Measurements from ENCODE around the gene ATP2C1. TPM values are rescaled to one million over a fixed set of nuclear protein-coding genes. Genes with fewer than 3 reads are reported as not detected.

Gene ATP2C1
- total RNA-seq, 4 donors from 2014 or later: 25.1 to 41.7 (median 26.4) TPM

DNA sequence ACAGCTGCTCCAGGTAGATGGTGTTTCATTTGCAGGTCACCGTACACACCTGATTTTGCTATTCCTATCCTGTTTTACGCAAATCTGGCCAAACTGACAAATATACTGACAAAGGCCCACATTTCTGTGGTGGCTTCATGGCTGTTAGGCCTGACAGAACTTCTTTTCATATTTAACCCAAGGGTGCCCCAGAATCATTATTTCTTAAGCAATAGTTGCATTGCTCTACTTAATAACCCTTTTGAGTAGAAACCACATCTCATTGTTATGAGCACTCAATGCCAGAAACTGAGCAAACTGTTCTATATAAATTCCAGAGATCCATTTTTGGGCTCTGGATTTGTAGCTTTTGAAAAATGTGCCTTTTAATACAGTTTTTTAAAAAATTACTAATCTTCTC, 113.4 kb downstream of the ATP2C1 start:
- TF ChIP-seq, protein P1, sequence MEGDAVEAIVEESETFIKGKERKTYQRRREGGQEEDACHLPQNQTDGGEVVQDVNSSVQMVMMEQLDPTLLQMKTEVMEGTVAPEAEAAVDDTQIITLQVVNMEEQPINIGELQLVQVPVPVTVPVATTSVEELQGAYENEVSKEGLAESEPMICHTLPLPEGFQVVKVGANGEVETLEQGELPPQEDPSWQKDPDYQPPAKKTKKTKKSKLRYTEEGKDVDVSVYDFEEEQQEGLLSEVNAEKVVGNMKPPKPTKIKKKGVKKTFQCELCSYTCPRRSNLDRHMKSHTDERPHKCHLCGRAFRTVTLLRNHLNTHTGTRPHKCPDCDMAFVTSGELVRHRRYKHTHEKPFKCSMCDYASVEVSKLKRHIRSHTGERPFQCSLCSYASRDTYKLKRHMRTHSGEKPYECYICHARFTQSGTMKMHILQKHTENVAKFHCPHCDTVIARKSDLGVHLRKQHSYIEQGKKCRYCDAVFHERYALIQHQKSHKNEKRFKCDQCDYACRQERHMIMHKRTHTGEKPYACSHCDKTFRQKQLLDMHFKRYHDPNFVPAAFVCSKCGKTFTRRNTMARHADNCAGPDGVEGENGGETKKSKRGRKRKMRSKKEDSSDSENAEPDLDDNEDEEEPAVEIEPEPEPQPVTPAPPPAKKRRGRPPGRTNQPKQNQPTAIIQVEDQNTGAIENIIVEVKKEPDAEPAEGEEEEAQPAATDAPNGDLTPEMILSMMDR (IDR thresholded peaks at IDR 0.05 in 4 of 5, conservative IDR thresholded peaks at IDR 0.05 in 1 of 5): no peak
- no peak for TF ChIP-seq POLR2A (IDR thresholded peaks at IDR 0.05)
- DNase-seq (no peak), ATAC-seq (no peak)
- H3K4me1 ChIP-seq: peaks cover 0 to 1% of the 10 kb centered on the region in 2 donors
- intact Hi-C loops (cut with DNase I; ENCODE audit: low total_unique reads) (no loop called here), in situ Hi-C loops (cut with MboI; ENCODE audit: low sequenced_read_pairs in 4 of 4) (no loop called here)
- H3K27ac ChIP-seq: no peak overlapping the region
- H3K4me3 ChIP-seq: no peak overlapping the region
- no peaks in the 10 kb centered on the region for H3K27me3 ChIP-seq
- H3K9me3 ChIP-seq: no peaks in the 10 kb centered on the region
- H3K36me3 ChIP-seq: peaks cover 0 to 12% of the 10 kb centered on the region in 2 donors

DNA sequence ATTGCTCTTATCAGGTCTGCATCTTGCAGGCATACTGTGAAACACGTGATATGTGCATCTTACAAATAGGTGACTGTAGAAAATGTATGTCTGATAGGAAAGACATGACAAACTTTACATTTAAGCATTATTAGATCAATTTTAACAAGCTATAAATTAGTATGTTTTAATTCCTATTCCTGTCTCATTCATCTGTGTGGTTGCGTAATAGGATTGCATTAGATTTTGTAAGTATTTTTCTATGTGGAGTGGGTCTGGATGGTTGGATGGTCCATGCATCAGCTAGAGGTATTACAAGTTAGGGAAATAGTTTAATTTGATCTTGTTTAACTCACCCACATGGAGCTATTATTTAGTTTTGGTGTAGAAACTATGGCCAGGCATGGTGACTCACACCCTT, 113.9 kb downstream of the ATP2C1 start:
- peaks cover 0 to 4% of the 10 kb centered on the region in 2 donors for H3K4me1 ChIP-seq
- intact Hi-C loops (cut with DNase I; ENCODE audit: low total_unique reads) (no loop called here), in situ Hi-C loops (cut with MboI; ENCODE audit: low sequenced_read_pairs in 4 of 4) (no loop called here)
- H3K9me3 ChIP-seq: no peaks in the 10 kb centered on the region
- DNase-seq (no peak), ATAC-seq (no peak)
- no peaks in the 10 kb centered on the region for H3K27me3 ChIP-seq
- peaks cover 0 to 12% of the 10 kb centered on the region in 2 donors for H3K36me3 ChIP-seq
- no peak overlapping the region for H3K27ac ChIP-seq
- no peak overlapping the region for H3K4me3 ChIP-seq
- TF ChIP-seq POLR2A (IDR thresholded peaks at IDR 0.05): no peak
- TF ChIP-seq, protein P1 (IDR thresholded peaks at IDR 0.05 in 4 of 5, conservative IDR thresholded peaks at IDR 0.05 in 1 of 5): no peak

DNA sequence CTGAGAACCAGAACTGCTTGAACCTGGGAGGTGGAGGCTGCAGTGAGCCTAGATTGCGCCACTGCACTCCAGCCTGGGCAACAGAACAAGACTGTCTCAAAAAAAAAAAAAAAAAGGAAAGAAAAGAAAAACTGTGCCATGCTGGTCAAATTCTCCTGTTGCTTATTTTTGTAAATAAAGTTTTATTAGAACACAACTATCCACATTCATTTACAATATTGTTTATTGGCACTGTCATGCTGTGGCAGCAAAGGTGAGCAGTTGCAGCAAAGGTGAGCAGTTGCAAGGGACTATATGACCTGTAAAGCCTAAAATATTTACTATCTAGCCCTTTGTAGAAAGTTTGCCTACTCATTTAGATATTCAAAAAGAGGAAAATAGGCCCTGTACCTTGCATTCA, 114.4 kb downstream of the ATP2C1 start:
- intact Hi-C loops (cut with DNase I; ENCODE audit: low total_unique reads) (no loop called here), in situ Hi-C loops (cut with MboI; ENCODE audit: low sequenced_read_pairs in 4 of 4) (no loop called here)
- Histone ChIP-seq H3K36me3 (peaks cover 0 to 13% of the 10 kb centered on the region in 2 donors), H3K27ac (no peak overlapping the region), H3K9me3 (no peaks in the 10 kb centered on the region), H3K4me1 (peaks cover 0 to 10% of the 10 kb centered on the region in 2 donors), H3K4me3 (no peak overlapping the region), H3K27me3 (no peaks in the 10 kb centered on the region)
- DNase-seq: no peak
- no peak for ATAC-seq
- TF ChIP-seq POLR2A (IDR thresholded peaks at IDR 0.05): no peak
- TF ChIP-seq, protein P1 (IDR thresholded peaks at IDR 0.05 in 4 of 5, conservative IDR thresholded peaks at IDR 0.05 in 1 of 5): no peak

DNA sequence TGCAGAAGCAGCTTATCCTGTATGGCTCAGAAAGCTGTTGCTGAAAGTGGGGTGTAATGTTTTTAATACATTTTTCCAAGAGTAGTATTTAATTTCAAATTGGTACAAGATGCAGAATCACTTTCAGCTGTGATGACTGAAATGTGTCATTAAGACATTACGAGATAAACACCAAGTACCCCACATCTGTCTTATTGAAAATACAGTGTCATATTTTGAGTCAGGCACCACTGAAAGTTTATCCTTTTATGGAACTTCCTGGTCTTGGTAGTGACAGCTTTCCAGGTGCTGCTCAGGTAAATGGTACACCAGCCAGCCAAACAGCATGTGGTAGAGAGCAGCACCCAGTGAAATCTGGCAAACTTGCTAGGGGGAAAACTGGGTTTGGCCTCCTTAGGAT, 115.8 kb downstream of the ATP2C1 start:
- TF ChIP-seq, protein P1 (IDR thresholded peaks at IDR 0.05 in 4 of 5, conservative IDR thresholded peaks at IDR 0.05 in 1 of 5): no peak
- no peak for TF ChIP-seq POLR2A (IDR thresholded peaks at IDR 0.05)
- H3K27ac ChIP-seq: no peak overlapping the region
- in situ Hi-C loops (cut with MboI; ENCODE audit: low sequenced_read_pairs in 4 of 4): no loop called here
- ATAC-seq: no peak
- no peaks in the 10 kb centered on the region for H3K27me3 ChIP-seq
- H3K9me3 ChIP-seq: no peaks in the 10 kb centered on the region
- intact Hi-C loops (cut with DNase I; ENCODE audit: low total_unique reads): no loop called here
- no peak for DNase-seq
- peaks cover 0 to 23% of the 10 kb centered on the region in 2 donors for H3K36me3 ChIP-seq
- no peak overlapping the region for H3K4me3 ChIP-seq
- peaks cover 0 to 12% of the 10 kb centered on the region in 2 donors for H3K4me1 ChIP-seq

DNA sequence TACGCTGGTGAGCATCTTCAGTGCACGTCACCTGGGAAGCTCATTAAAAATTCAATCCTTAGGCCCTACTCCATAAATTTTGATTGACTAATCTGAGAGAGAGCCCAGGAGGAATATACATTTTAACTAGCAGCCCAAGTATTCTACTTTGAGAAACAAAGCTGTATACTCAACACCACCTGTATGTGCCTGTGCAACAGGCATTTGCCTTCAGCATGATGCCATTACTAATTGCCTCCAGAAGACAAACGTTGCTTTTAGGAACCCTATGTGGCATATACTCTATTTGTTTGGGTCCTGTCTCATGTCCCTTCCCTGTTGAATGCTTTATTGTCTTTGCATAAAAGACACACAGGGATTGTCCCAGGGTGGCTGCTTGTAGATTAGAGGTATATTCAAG, 125.1 kb downstream of the ATP2C1 start:
- intact Hi-C loops (cut with DNase I; ENCODE audit: low total_unique reads): no loop called here
- DNase-seq (no peak), ATAC-seq (no peak)
- Histone ChIP-seq H3K27ac (no peak overlapping the region), H3K4me3 (no peak overlapping the region), H3K27me3 (no peaks in the 10 kb centered on the region), H3K36me3 (peaks cover 0 to 38% of the 10 kb centered on the region in 2 donors), H3K9me3 (no peaks in the 10 kb centered on the region), H3K4me1 (peaks cover 0 to 14% of the 10 kb centered on the region in 2 donors)
- in situ Hi-C loops (cut with MboI; ENCODE audit: low sequenced_read_pairs in 4 of 4): no loop called here
- no peak for TF ChIP-seq POLR2A (IDR thresholded peaks at IDR 0.05)
- TF ChIP-seq, protein P1 (IDR thresholded peaks at IDR 0.05 in 4 of 5, conservative IDR thresholded peaks at IDR 0.05 in 1 of 5): no peak

All from gastrocnemius medialis (tissue), 4 donors.